ENCODE measurements around the gene LTN1.

- TF ChIP-seq POLR2A (IDR thresholded peaks at IDR 0.05; ENCODE audit: borderline replicate concordance, extremely low read depth, insufficient read depth, insufficient read length) (no peak), CTCF (IDR thresholded peaks at IDR 0.05 in 2 of 3, conservative IDR thresholded peaks at IDR 0.05 in 1 of 3; ENCODE audit: borderline replicate concordance in 1 of 3, insufficient read depth in 1 of 3, low read depth in 2 of 3, low read length in 2 of 3) (no peak)
These were observed 82.3 kb downstream of the LTN1 start for GRCh38 chr21:28910280-28910887.

Measured in HCT116 (cell line).